Measurements from ENCODE around the gene VAT1L.

DNA sequence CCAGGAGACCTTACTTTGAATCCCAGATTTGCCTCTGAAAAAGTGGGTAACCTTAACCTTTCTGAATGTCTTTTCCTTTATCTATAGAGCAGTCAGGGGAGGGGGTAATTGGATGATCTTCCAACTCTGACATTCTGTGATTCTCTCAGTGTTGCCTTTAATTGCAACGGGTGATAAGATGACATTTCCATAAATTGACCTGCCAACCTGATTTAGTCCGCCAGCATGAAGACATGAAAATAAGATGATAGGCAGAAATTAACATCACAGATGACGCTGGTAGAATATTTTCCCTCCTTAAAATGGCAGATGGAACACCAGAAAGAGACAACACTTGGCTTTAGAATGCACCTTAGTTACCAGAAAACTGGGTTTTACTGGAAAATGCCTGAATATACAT is 72.6 kb downstream of the VAT1L start:
- TF ChIP-seq, protein P1, sequence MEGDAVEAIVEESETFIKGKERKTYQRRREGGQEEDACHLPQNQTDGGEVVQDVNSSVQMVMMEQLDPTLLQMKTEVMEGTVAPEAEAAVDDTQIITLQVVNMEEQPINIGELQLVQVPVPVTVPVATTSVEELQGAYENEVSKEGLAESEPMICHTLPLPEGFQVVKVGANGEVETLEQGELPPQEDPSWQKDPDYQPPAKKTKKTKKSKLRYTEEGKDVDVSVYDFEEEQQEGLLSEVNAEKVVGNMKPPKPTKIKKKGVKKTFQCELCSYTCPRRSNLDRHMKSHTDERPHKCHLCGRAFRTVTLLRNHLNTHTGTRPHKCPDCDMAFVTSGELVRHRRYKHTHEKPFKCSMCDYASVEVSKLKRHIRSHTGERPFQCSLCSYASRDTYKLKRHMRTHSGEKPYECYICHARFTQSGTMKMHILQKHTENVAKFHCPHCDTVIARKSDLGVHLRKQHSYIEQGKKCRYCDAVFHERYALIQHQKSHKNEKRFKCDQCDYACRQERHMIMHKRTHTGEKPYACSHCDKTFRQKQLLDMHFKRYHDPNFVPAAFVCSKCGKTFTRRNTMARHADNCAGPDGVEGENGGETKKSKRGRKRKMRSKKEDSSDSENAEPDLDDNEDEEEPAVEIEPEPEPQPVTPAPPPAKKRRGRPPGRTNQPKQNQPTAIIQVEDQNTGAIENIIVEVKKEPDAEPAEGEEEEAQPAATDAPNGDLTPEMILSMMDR (IDR thresholded peaks at IDR 0.05; ENCODE audit: extremely low read depth in 1 of 2, insufficient read depth in 1 of 2, low read depth in 1 of 2, low read length in 2 of 2) = no peak
- no peak for TF ChIP-seq EZH2 (IDR thresholded peaks at IDR 0.05; ENCODE audit: borderline replicate concordance, low read depth, low read length, severe bottlenecking)
